ENCODE results near the gene RREB1. TPM values are rescaled to one million over a fixed set of nuclear protein-coding genes. Genes with fewer than 3 reads are reported as not detected.

Gene RREB1
- total RNA-seq, 2 experiments from 2014 or later, result 10.8 to 12.2 TPM

DNA sequence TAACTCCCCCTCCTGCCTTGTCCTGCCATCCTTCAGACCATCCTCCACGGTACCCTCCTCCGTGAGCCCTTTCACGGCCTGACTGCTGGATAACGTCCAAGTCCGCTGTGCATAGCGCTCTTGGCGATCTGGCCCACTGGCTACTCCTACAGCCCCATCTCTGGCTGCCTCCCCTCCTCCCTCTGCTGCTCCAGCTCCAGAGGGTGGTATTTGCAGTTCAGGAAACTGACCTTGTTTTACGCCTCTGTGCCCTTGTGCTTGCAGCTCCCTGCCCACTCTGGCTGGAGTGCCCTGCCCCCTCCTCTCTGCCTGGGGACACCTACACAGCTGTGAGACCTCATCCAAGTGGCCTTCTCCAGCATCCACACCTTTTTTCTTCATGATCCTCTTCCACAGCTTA is 6.5 kb upstream of the RREB1 start:
- CTCF ChIA-PET, result no interaction called here
- intact Hi-C loops (cut with micrococcal nuclease), result no loop called here
- no peaks in the 10 kb centered on the region for H3K27me3 Mint-ChIP-seq (ENCODE audit: low read depth)
- DNase-seq, result no peak
- no peaks in the 10 kb centered on the region for H3K9me3 Mint-ChIP-seq
- H3K4me3 Mint-ChIP-seq, result no peak overlapping the region
- no peaks in the 10 kb centered on the region for H3K36me3 Mint-ChIP-seq (ENCODE audit: low read depth)
- no peaks in the 10 kb centered on the region for H3K4me1 Mint-ChIP-seq (ENCODE audit: low read depth)
- H3K27ac Mint-ChIP-seq, result no peak overlapping the region

- Mint-ChIP-seq H3K4me1 (ENCODE audit: low read depth) (peaks cover 9% of the 10 kb centered on the region), H3K27me3 (ENCODE audit: low read depth) (no peaks in the 10 kb centered on the region), H3K4me3 (no peak overlapping the region), H3K36me3 (ENCODE audit: low read depth) (peaks cover 6% of the 10 kb centered on the region), H3K9me3 (no peaks in the 10 kb centered on the region), H3K27ac (no peak overlapping the region)
- DNase-seq, result no peak
- intact Hi-C loops (cut with micrococcal nuclease), result loop anchor here (5.0 kb wide), 1 partner anchor 187 kb away; no protein-coding TSS in a partner anchor
- CTCF ChIA-PET, result interaction anchor here (2.2 kb wide), 1 partner anchor 18 kb away, joined by 11 read pairs; no protein-coding TSS in a partner anchor
Observed at GRCh38 chr6:7104752-7105151, 3.0 kb upstream of the RREB1 start.

- CTCF ChIA-PET, result interaction anchor here (0.7 to 2.2 kb wide), 6 partner anchors 13 to 138 kb away, joined by 3 to 11 read pairs (median 3); no protein-coding TSS in a partner anchor
- H3K27ac Mint-ChIP-seq, result peak overlapping the region; percentile 75
- intact Hi-C loops (cut with micrococcal nuclease), result loop anchor here (1.0 to 5.0 kb wide), 6 partner anchors 49 to 355 kb away; partner anchors contain the start of genes CAGE1 and RIOK1
- no peaks in the 10 kb centered on the region for H3K9me3 Mint-ChIP-seq
- no peak for DNase-seq
- no peaks in the 10 kb centered on the region for H3K27me3 Mint-ChIP-seq (ENCODE audit: low read depth)
- H3K4me3 Mint-ChIP-seq, result peak overlapping the region; percentile 69
- peaks cover 6% of the 10 kb centered on the region for H3K36me3 Mint-ChIP-seq (ENCODE audit: low read depth)
- peaks cover 23% of the 10 kb centered on the region for H3K4me1 Mint-ChIP-seq (ENCODE audit: low read depth)
Observed at GRCh38 chr6:7106215-7106751, 1.5 kb upstream of the RREB1 start.

DNA sequence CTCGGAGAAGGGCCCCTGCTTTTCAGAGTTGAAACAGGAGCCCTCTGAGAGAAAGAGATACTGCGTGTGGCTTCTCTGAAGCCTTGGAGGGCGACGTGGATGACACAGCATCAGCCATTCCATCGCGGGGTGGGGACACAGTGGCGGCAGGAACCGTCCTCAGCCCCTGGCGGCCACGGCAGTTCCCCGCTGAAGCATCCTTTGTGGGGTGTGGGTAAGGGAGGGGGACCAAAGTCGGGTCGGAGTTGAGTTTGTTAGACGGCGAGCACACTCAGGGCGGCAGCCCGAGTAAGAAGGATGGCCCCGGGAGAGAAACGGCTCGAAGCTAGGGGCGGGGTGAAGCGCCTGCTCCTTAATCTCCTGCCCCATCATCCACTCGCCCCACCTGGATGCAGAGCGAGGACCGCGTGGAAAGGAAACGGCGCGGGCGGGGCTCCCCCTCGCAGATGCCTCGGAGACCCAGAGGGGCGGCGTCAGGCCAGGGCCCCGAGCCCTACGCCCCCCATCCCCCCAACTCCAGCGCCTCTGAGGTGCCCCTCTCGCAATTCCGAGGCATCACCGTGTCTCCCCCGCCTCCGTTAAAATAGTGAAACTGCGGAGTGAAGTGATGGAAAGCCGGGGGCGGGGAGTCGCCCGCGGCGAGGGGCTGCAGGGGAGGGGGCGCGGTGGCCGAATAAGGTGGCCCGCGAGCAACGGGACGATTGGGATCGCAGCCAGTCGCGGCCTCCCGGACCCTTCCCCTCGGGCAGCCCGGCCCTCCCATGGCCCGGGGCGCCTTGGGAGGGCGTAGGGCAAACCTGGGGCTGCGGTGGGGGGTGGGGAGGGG is 796 bp upstream of the RREB1 start:
- intact Hi-C loops (cut with micrococcal nuclease), result loop anchor here (1.0 to 5.0 kb wide), 9 partner anchors 21 to 356 kb away; partner anchors contain the start of genes CAGE1 and RIOK1

GRCh38 chr6:7108196-7108963 is 619 bp downstream of the RREB1 start:
- no peaks in the 10 kb centered on the region for H3K27me3 Mint-ChIP-seq (ENCODE audit: low read depth)
- H3K36me3 Mint-ChIP-seq (ENCODE audit: low read depth), result peaks cover 6% of the 10 kb centered on the region
- peak overlapping the region; percentile 93 for H3K27ac Mint-ChIP-seq
- intact Hi-C loops (cut with micrococcal nuclease), result loop anchor here (2.0 to 5.0 kb wide), 3 partner anchors 191 to 298 kb away; partner anchors contain the start of gene SSR1
- CTCF ChIA-PET, result interaction anchor here (0.8 kb wide), 1 partner anchor 45 kb away, joined by 5 read pairs; no protein-coding TSS in a partner anchor
- no peaks in the 10 kb centered on the region for H3K9me3 Mint-ChIP-seq
- DNase-seq, result peak; percentile 56
- peaks cover 42% of the 10 kb centered on the region for H3K4me1 Mint-ChIP-seq (ENCODE audit: low read depth)
- H3K4me3 Mint-ChIP-seq, result peak overlapping the region; percentile 90

More for the DNA sequence above, 796 bp upstream of the RREB1 start:
- peak overlapping the region; percentile 69 for H3K4me3 Mint-ChIP-seq
- H3K9me3 Mint-ChIP-seq, result no peaks in the 10 kb centered on the region
- peaks cover 6% of the 10 kb centered on the region for H3K36me3 Mint-ChIP-seq (ENCODE audit: low read depth)
- peak overlapping the region; percentile 75 for H3K27ac Mint-ChIP-seq
- H3K27me3 Mint-ChIP-seq (ENCODE audit: low read depth), result no peaks in the 10 kb centered on the region
- peaks cover 29% of the 10 kb centered on the region for H3K4me1 Mint-ChIP-seq (ENCODE audit: low read depth)
- CTCF ChIA-PET, result interaction anchor here (0.7 to 2.2 kb wide), 4 partner anchors 14 to 38 kb away, joined by 3 to 11 read pairs (median 3); no protein-coding TSS in a partner anchor
- DNase-seq, result peak; percentile 60

- H3K36me3 Mint-ChIP-seq (ENCODE audit: low read depth), result peaks cover 6% of the 10 kb centered on the region
- peaks cover 50% of the 10 kb centered on the region for H3K4me1 Mint-ChIP-seq (ENCODE audit: low read depth)
Observed at GRCh38 chr6:7108964-7109836, 1.4 kb downstream of the RREB1 start.

DNA sequence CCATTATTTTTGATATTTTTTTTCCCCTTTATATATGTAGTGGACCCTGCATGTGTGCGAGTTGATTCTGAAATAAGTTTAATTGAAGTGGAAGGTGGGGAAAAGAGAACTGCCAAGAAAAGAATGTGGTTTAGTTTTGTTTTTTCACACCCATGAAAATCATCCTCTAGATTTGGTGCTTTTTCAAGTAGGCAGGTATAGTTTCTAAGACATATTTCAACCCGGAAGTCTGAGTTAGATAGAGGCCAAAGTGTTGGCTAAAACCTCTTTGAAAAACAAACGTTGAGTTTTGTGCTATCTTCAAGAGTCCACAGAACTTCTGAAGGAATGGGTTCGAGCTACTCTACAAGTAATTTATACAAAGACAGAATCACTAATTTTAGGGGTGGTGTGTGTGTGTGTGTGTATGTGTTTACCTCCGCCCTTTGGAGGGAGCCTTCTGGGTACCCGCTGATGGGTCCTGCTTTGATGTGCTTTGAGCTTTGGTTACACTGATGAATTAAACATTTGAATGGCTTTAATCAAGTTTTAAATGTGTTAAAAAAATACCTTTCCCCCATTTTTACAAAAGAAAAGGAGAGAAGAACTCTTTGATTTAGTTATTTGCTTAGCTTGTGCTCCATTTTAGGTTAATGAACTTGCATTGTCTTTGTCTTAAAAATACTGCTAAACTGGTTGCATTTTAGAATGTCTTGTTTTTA is 2.5 kb downstream of the RREB1 start:
- H3K27ac Mint-ChIP-seq, result peak overlapping the region; percentile 86
- CTCF ChIA-PET, result interaction anchor here (0.8 to 2.0 kb wide), 6 partner anchors 10 to 133 kb away, joined by 3 to 9 read pairs (median 4); no protein-coding TSS in a partner anchor
- no peaks in the 10 kb centered on the region for H3K9me3 Mint-ChIP-seq
- peak overlapping the region; percentile 90 for H3K4me3 Mint-ChIP-seq
- H3K4me1 Mint-ChIP-seq (ENCODE audit: low read depth), result peaks cover 60% of the 10 kb centered on the region
- intact Hi-C loops (cut with micrococcal nuclease), result no loop called here
- H3K27me3 Mint-ChIP-seq (ENCODE audit: low read depth), result no peaks in the 10 kb centered on the region
- H3K36me3 Mint-ChIP-seq (ENCODE audit: low read depth), result peaks cover 6% of the 10 kb centered on the region
- no peak for DNase-seq

More at GRCh38 chr6:7108964-7109836, 1.4 kb downstream of the RREB1 start:
- CTCF ChIA-PET, result interaction anchor here (0.8 to 2.0 kb wide), 4 partner anchors 11 to 130 kb away, joined by 3 to 9 read pairs (median 4); no protein-coding TSS in a partner anchor
- peak; percentile 57 for DNase-seq
- intact Hi-C loops (cut with micrococcal nuclease), result loop anchor here (2.0 to 5.0 kb wide), 3 partner anchors 192 to 298 kb away; partner anchors contain the start of gene SSR1
- no peaks in the 10 kb centered on the region for H3K9me3 Mint-ChIP-seq
- H3K4me3 Mint-ChIP-seq, result peak overlapping the region; percentile 90
- H3K27ac Mint-ChIP-seq, result peak overlapping the region; percentile 86
- no peaks in the 10 kb centered on the region for H3K27me3 Mint-ChIP-seq (ENCODE audit: low read depth)

GRCh38 chr6:7111095-7111690 is 3.4 kb downstream of the RREB1 start:
- H3K4me1 Mint-ChIP-seq (ENCODE audit: low read depth), result peaks cover 70% of the 10 kb centered on the region
- CTCF ChIA-PET, result interaction anchor here (1.2 to 2.0 kb wide), 3 partner anchors 26 to 43 kb away, joined by 4 to 9 read pairs (median 5); no protein-coding TSS in a partner anchor
- no peak overlapping the region for H3K4me3 Mint-ChIP-seq
- intact Hi-C loops (cut with micrococcal nuclease), result no loop called here
- H3K36me3 Mint-ChIP-seq (ENCODE audit: low read depth), result peaks cover 6% of the 10 kb centered on the region
- no peak overlapping the region for H3K27ac Mint-ChIP-seq
- DNase-seq, result no peak
- no peaks in the 10 kb centered on the region for H3K27me3 Mint-ChIP-seq (ENCODE audit: low read depth)
- H3K9me3 Mint-ChIP-seq, result no peaks in the 10 kb centered on the region

DNA sequence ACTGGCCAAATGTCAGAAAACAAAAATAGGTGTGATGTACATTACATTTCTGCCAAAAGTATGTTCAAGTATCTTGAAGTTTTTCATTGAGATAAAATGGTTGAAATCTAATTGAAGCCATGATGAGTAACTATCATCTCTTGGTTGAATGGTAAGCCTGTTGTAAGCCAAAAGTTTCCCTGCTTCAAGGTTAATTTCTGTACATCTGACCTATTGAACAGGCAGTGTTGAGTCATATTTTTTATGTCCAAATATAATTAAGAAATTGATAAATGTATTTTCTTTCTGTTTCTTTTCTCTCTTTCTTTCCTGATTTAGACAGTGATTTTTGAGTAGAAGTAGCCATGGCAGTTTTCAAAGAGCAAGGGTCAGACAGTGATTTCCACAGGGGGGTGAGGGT is 4.4 kb downstream of the RREB1 start:
- intact Hi-C loops (cut with micrococcal nuclease), result loop anchor here (1.0 kb wide), 3 partner anchors 17 to 42 kb away; no protein-coding TSS in a partner anchor
- H3K4me1 Mint-ChIP-seq (ENCODE audit: low read depth), result peaks cover 74% of the 10 kb centered on the region
- H3K27me3 Mint-ChIP-seq (ENCODE audit: low read depth), result no peaks in the 10 kb centered on the region
- peaks cover 6% of the 10 kb centered on the region for H3K36me3 Mint-ChIP-seq (ENCODE audit: low read depth)
- CTCF ChIA-PET, result interaction anchor here (1.6 kb wide), 1 partner anchor 42 kb away, joined by 5 read pairs; no protein-coding TSS in a partner anchor
- H3K4me3 Mint-ChIP-seq, result peak overlapping the region; percentile 73
- no peaks in the 10 kb centered on the region for H3K9me3 Mint-ChIP-seq
- no peak overlapping the region for H3K27ac Mint-ChIP-seq
- no peak for DNase-seq

DNA sequence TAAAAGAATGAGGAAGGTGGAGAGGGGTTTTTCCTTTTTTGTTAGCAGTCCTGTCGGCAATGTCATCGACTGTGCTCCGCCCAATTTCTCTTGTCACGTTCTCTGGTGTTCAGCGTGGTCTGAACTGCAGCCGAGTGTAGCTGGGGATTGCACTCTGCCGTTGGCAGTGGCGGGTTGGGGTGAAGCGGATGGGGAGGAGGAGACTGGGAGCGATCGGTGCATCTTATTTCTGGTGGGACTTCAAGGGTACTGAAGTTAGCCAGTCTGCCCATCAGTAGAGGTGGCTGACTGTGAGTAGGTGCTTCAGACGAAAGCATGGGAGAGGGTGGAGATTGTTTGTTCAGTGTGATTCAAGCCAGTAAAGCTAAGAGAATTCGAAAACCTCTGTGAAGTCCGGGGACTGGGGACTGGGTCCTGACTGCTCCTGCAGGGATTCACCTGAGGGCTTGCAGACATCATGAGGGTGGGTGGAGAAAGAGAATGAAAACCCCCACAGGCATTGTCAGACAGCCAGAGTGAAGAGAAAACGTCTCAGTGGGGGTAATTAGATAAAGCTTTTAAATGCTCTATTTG is 5.1 kb downstream of the RREB1 start:
- Mint-ChIP-seq H3K27me3 (ENCODE audit: low read depth) (no peaks in the 10 kb centered on the region), H3K4me1 (ENCODE audit: low read depth) (peaks cover 74% of the 10 kb centered on the region), H3K9me3 (no peaks in the 10 kb centered on the region), H3K4me3 (peak overlapping the region; percentile 73), H3K27ac (peak overlapping the region; percentile 51), H3K36me3 (ENCODE audit: low read depth) (peaks cover 6% of the 10 kb centered on the region)
- CTCF ChIA-PET, result interaction anchor here (1.9 kb wide), 1 partner anchor 33 kb away, joined by 7 read pairs; no protein-coding TSS in a partner anchor
- intact Hi-C loops (cut with micrococcal nuclease), result loop anchor here (1.0 kb wide), 3 partner anchors 16 to 41 kb away; no protein-coding TSS in a partner anchor
- peak; percentile 72 for DNase-seq

All from activated naive CD4-positive, alpha-beta T cell treated with anti-CD3 and anti-CD28 coated beads for 36 hours (primary cell).